ENCODE measurements around the gene PEAK1. TPM values are rescaled to one million over a fixed set of nuclear protein-coding genes. Genes with fewer than 3 reads are reported as not detected.

Gene PEAK1
- total and polyA plus RNA-seq, 9 of the 15 experiments (the other 6 are each of a cell fraction or from before 2014, with no cell fraction given): 0.99 to 22.4 (median 10.8) TPM

GRCh38 chr15:77126529-77127326, 293.2 kb downstream of the PEAK1 start (continued):
- TF ChIP-seq GTF3C2 (IDR thresholded peaks at IDR 0.05; ENCODE audit: borderline replicate concordance, extremely low read depth, insufficient read length) (no peak), NFE2L1 (tag; IDR thresholded peaks at IDR 0.05; ENCODE audit: borderline replicate concordance, low read depth) (peak; percentile 58; the same call in 1 of the 2 replicates), ZNF253 (CRISPR knock-in tag; conservative IDR thresholded peaks at IDR 0.05) (no peak)

- Histone ChIP-seq H4K20me1 (replicated peaks; ENCODE audit: control insufficient read depth, insufficient read depth, low read length) (no peaks in the 10 kb centered on the region), H3K27ac (ENCODE audit: extremely low read depth, low read depth, low read length) (no peak overlapping the region), H3K9ac (ENCODE audit: insufficient read depth in 1 of 2, low read depth in 2 of 2, low read length in 2 of 2) (no peak overlapping the region), H3K36me3 (ENCODE audit: control insufficient read depth, insufficient read depth, low read length) (no peaks in the 10 kb centered on the region; the same call in 2 of the 3 replicates), H3K4me3 (no peak overlapping the region), H3K27me3 (ENCODE audit: control insufficient read depth in 2 of 2, insufficient read depth in 2 of 2, low read length in 2 of 2) (no peaks in the 10 kb centered on the region), H3K79me2 (ENCODE audit: control insufficient read depth, insufficient read depth, low read length) (no peaks in the 10 kb centered on the region), H3K9me3 (replicated peaks; ENCODE audit: control insufficient read depth, insufficient read depth, low read depth, low read length) (no peaks in the 10 kb centered on the region), H3K4me1 (replicated peaks in 1 of 2; ENCODE audit: control insufficient read depth in 2 of 2, insufficient read depth in 2 of 2, low read length in 2 of 2) (no peaks in the 10 kb centered on the region), H3K4me2 (ENCODE audit: insufficient read depth, low read length) (no peak overlapping the region), H2AFZ (ENCODE audit: low read depth, low read length) (no peak overlapping the region), H3K9me1 (ENCODE audit: control insufficient read depth, insufficient read depth, low read length) (no peaks in the 10 kb centered on the region)
- no TSS peak for BruUV-seq (replicated peaks)
- WGBS (ENCODE audit: insufficient coverage, low coverage, missing lambda C conversion rate): 89% methylated on average over 1 of the region's 1 CpG
- no peak for ATAC-seq
- in situ Hi-C loops (cut with MboI): no loop called here
- no peak for DNase-seq (ENCODE audit: extremely low read depth in 1 of 4, low spot score in 3 of 4)
- no peak for FAIRE-seq
- ChIA-PET CTCF (ENCODE audit: low intra/inter-chr PET ratio) (no interaction called here), POLR2A (interaction anchor here (0.6 kb wide), 1 partner anchor 15 kb away, joined by 3 read pairs; no protein-coding TSS in a partner anchor)
- intact Hi-C loops (cut with micrococcal nuclease): no loop called here
- TF ChIP-seq HOXB6 (CRISPR knock-in tag; IDR thresholded peaks at IDR 0.05; ENCODE audit: borderline replicate concordance) (no peak), PATZ1 (CRISPR knock-in tag; IDR thresholded peaks at IDR 0.05; ENCODE audit: borderline replicate concordance) (no peak), TOE1 (IDR thresholded peaks at IDR 0.05; ENCODE audit: borderline replicate concordance) (no peak), TOE1 (CRISPR knock-in tag; IDR thresholded peaks at IDR 0.05; ENCODE audit: borderline replicate concordance, low read depth) (no peak), PYGO2 (tag; IDR thresholded peaks at IDR 0.05) (no peak), SOX6 (IDR thresholded peaks at IDR 0.05) (no peak)
Observed at GRCh38 chr15:77123854-77124253, 296.1 kb downstream of the PEAK1 start.

Measured in K562 (cell line).